Measurements from ENCODE around the gene NSUN4. TPM values are rescaled to one million over a fixed set of nuclear protein-coding genes. Genes with fewer than 3 reads are reported as not detected.

The NSUN4 gene
- total RNA-seq, 2 experiments from 2014 or later, result 34.9 to 36.7 TPM

- Mint-ChIP-seq H3K4me3 (no peak overlapping the region), H3K9me3 (no peaks in the 10 kb centered on the region), H3K4me1 (ENCODE audit: low read depth) (no peaks in the 10 kb centered on the region), H3K27ac (no peak overlapping the region), H3K36me3 (ENCODE audit: low read depth) (peaks cover 65% of the 10 kb centered on the region), H3K27me3 (no peaks in the 10 kb centered on the region)
- POLR2A ChIA-PET, result no interaction called here
- intact Hi-C loops (cut with DNase I, micrococcal nuclease), result no loop called here
- no peak for TF ChIP-seq CTCF (IDR thresholded peaks at IDR 0.05)
- H3K27me3 ChIP-seq (ENCODE audit: control insufficient read depth in 1 of 2, insufficient read depth in 2 of 2, low read length in 2 of 2), result no peaks in the 10 kb centered on the region
- H3K27ac ChIP-seq (ENCODE audit: low read depth in 1 of 2, low read length in 2 of 2), result no peak overlapping the region
- ATAC-seq (ENCODE audit: poor library complexity) (no peak), DNase-seq (no peak)
- H3K4me1 ChIP-seq (ENCODE audit: insufficient read depth, low read length), result no peaks in the 10 kb centered on the region
- CTCF ChIA-PET, result no interaction called here
- H3K36me3 ChIP-seq (ENCODE audit: insufficient read depth, low read length), result peaks cover 22% of the 10 kb centered on the region
- no peak overlapping the region for H3K4me3 ChIP-seq (ENCODE audit: low read length)
- H3K9me3 ChIP-seq (ENCODE audit: control insufficient read depth in 1 of 2, insufficient read depth in 1 of 2, low read length in 2 of 2), result no peaks in the 10 kb centered on the region
Measured at GRCh38 chr1:46368791-46369190, 28.2 kb downstream of the NSUN4 start.

- H3K27ac Mint-ChIP-seq, result no peak overlapping the region
- Histone ChIP-seq H3K27me3 (ENCODE audit: control insufficient read depth in 1 of 2, insufficient read depth in 2 of 2, low read length in 2 of 2) (no peaks in the 10 kb centered on the region), H3K4me1 (ENCODE audit: insufficient read depth, low read length) (no peaks in the 10 kb centered on the region), H3K9me3 (ENCODE audit: control insufficient read depth in 1 of 2, insufficient read depth in 1 of 2, low read length in 2 of 2) (no peaks in the 10 kb centered on the region), H3K36me3 (ENCODE audit: insufficient read depth, low read length) (peaks cover 15% of the 10 kb centered on the region), H3K4me3 (ENCODE audit: low read length) (no peak overlapping the region), H3K27ac (ENCODE audit: low read depth in 1 of 2, low read length in 2 of 2) (no peak overlapping the region)
- intact Hi-C loops (cut with DNase I, micrococcal nuclease), result no loop called here
- no peaks in the 10 kb centered on the region for H3K4me1 Mint-ChIP-seq (ENCODE audit: low read depth)
- H3K36me3 Mint-ChIP-seq (ENCODE audit: low read depth), result peaks cover 57% of the 10 kb centered on the region
- ChIA-PET POLR2A (interaction anchor here (0.6 kb wide), 1 partner anchor 1655 kb away, joined by 4 read pairs; no protein-coding TSS in a partner anchor), CTCF (no interaction called here)
- H3K4me3 Mint-ChIP-seq, result no peak overlapping the region
- no peak for TF ChIP-seq CTCF (IDR thresholded peaks at IDR 0.05)
- DNase-seq (no peak), ATAC-seq (ENCODE audit: poor library complexity) (no peak)
- H3K27me3 Mint-ChIP-seq, result no peaks in the 10 kb centered on the region
- no peaks in the 10 kb centered on the region for H3K9me3 Mint-ChIP-seq
Measured at GRCh38 chr1:46369542-46370213, 29.1 kb downstream of the NSUN4 start.

- Mint-ChIP-seq H3K27me3 (no peaks in the 10 kb centered on the region), H3K9me3 (no peaks in the 10 kb centered on the region), H3K4me3 (no peak overlapping the region), H3K4me1 (ENCODE audit: low read depth) (no peaks in the 10 kb centered on the region), H3K27ac (no peak overlapping the region), H3K36me3 (ENCODE audit: low read depth) (peaks cover 52% of the 10 kb centered on the region)
- peak in 2 of 14 experiments; percentile 20 to 21 for DNase-seq
- Histone ChIP-seq H3K27me3 (ENCODE audit: control insufficient read depth in 1 of 2, insufficient read depth in 2 of 2, low read length in 2 of 2) (no peaks in the 10 kb centered on the region), H3K36me3 (ENCODE audit: insufficient read depth, low read length) (peaks cover 10% of the 10 kb centered on the region), H3K4me1 (ENCODE audit: insufficient read depth, low read length) (no peaks in the 10 kb centered on the region), H3K4me3 (ENCODE audit: low read length) (no peak overlapping the region), H3K9me3 (ENCODE audit: control insufficient read depth in 1 of 2, insufficient read depth in 1 of 2, low read length in 2 of 2) (no peaks in the 10 kb centered on the region), H3K27ac (ENCODE audit: low read depth in 1 of 2, low read length in 2 of 2) (no peak overlapping the region)
- ATAC-seq (ENCODE audit: poor library complexity), result no peak
- POLR2A ChIA-PET, result no interaction called here
- intact Hi-C loops (cut with DNase I, micrococcal nuclease), result no loop called here
- CTCF ChIA-PET, result no interaction called here
- TF ChIP-seq CTCF (IDR thresholded peaks at IDR 0.05), result no peak
Measured at GRCh38 chr1:46370214-46370633, 29.6 kb downstream of the NSUN4 start.
